Thyroid gland (tissue), 4 donors: ENCODE data around the gene DDA1.

ENCODE experiments used
- POLR2A ChIP-seq, 2 donors: fragments of 450-650 bp; IDR thresholded peaks; one replicate each; pipeline ENCODE4 v1.6.1; 2017; ENCODE audit warnings: antibody characterized with exemption in 2 of 2, mild to moderate bottlenecking in 2 of 2, moderate library complexity in 1 of 2
- TF ChIP-seq, protein P1 (sequence below), 6 experiments: fragments of 200-600 bp in 3 of 6; fragments of 450-650 bp in 3 of 6; sonication (generic) in 3 of 6; IDR thresholded peaks; one replicate each; pipeline ENCODE4 v1.5.1; 2016 to 2019; ENCODE audit warnings: antibody characterized with exemption in 6 of 6, mild to moderate bottlenecking in 2 of 6, inconsistent platforms in 1 of 6, moderate library complexity in 1 of 6

DNA sequence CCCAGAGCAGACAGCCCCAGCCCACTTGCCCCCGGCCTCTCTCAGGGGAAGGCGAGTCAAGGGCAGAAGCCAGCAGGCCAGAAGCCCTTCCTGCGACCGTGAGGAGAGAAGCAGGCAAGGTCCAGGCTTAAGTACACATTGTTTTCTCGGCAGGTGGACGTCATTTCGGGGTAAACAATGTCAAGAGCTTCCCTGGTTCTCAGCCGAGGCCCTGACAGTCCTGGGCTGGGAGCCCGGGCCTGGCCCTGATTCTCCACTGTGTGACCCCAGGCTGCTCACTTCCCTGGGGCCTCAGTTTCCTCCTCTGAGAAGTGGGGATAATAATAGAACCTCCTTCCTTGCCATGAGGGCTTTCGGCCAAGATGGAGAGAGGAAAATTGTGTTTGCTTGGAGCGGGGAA lies 48.4 kb downstream of the DDA1 start:
- TF ChIP-seq, protein P1, sequence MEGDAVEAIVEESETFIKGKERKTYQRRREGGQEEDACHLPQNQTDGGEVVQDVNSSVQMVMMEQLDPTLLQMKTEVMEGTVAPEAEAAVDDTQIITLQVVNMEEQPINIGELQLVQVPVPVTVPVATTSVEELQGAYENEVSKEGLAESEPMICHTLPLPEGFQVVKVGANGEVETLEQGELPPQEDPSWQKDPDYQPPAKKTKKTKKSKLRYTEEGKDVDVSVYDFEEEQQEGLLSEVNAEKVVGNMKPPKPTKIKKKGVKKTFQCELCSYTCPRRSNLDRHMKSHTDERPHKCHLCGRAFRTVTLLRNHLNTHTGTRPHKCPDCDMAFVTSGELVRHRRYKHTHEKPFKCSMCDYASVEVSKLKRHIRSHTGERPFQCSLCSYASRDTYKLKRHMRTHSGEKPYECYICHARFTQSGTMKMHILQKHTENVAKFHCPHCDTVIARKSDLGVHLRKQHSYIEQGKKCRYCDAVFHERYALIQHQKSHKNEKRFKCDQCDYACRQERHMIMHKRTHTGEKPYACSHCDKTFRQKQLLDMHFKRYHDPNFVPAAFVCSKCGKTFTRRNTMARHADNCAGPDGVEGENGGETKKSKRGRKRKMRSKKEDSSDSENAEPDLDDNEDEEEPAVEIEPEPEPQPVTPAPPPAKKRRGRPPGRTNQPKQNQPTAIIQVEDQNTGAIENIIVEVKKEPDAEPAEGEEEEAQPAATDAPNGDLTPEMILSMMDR (IDR thresholded peaks at IDR 0.05) = no peak
- no peak for TF ChIP-seq POLR2A (IDR thresholded peaks at IDR 0.05)
